AG09319 (cell line): ENCODE data around the gene IL2RG.

Source experiments
- DNase-seq: peaks from one replicate; pipeline ENCODE4 v3.0.0-alpha.2; 2010; ENCODE audit warnings: low read depth; ENCODE audit errors: extremely low read depth
- TF ChIP-seq, protein P1 (sequence below): IDR thresholded peaks from 2 replicates; pipeline ENCODE4 v1.5.1; 2011; ENCODE audit warnings: low read depth, mild to moderate bottlenecking, inconsistent platforms, low read length, moderate library complexity

IL2RG gene

DNA sequence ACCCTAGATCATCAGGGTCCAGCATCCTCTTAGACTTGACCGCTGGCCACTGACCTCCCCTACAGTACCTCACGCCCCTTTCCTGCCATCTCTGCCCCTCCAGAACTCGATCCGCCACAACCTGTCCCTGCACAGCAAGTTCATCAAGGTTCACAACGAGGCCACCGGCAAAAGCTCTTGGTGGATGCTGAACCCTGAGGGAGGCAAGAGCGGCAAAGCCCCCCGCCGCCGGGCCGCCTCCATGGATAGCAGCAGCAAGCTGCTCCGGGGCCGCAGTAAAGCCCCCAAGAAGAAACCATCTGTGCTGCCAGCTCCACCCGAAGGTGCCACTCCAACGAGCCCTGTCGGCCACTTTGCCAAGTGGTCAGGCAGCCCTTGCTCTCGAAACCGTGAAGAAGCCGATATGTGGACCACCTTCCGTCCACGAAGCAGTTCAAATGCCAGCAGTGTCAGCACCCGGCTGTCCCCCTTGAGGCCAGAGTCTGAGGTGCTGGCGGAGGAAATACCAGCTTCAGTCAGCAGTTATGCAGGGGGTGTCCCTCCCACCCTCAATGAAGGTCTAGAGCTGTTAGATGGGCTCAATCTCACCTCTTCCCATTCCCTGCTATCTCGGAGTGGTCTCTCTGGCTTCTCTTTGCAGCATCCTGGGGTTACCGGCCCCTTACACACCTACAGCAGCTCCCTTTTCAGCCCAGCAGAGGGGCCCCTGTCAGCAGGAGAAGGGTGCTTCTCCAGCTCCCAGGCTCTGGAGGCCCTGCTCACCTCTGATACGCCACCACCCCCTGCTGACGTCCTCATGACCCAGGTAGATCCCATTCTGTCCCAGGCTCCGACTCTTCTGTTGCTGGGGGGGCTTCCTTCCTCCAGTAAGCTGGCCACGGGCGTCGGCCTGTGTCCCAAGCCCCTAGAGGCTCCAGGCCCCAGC is 10.5 kb downstream of the IL2RG start:
- no peak for DNase-seq

DNA sequence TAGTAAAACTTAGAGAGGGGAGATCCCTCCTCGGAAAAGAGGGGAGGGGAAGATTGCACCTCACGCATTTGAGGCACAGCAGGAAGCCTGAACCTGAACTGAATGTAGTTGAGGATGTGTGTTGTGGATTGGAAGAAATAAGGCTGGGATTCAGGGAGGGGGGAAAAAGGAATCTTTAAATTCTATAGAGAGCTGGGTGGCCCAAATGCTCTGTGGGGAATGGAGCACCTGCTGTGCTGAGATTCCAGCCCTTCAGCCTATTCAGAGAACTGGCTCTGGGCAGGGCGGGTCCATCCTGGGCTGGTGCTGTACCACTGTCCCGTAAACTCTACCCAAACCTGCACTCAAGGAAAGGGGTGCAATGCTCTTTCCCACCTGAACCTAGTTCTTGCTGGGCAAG is 11.6 kb downstream of the IL2RG start:
- no peak for DNase-seq
- TF ChIP-seq, protein P1, sequence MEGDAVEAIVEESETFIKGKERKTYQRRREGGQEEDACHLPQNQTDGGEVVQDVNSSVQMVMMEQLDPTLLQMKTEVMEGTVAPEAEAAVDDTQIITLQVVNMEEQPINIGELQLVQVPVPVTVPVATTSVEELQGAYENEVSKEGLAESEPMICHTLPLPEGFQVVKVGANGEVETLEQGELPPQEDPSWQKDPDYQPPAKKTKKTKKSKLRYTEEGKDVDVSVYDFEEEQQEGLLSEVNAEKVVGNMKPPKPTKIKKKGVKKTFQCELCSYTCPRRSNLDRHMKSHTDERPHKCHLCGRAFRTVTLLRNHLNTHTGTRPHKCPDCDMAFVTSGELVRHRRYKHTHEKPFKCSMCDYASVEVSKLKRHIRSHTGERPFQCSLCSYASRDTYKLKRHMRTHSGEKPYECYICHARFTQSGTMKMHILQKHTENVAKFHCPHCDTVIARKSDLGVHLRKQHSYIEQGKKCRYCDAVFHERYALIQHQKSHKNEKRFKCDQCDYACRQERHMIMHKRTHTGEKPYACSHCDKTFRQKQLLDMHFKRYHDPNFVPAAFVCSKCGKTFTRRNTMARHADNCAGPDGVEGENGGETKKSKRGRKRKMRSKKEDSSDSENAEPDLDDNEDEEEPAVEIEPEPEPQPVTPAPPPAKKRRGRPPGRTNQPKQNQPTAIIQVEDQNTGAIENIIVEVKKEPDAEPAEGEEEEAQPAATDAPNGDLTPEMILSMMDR = no peak

More for the DNA sequence above, 10.5 kb downstream of the IL2RG start:
- TF ChIP-seq, protein P1 = no peak

DNA sequence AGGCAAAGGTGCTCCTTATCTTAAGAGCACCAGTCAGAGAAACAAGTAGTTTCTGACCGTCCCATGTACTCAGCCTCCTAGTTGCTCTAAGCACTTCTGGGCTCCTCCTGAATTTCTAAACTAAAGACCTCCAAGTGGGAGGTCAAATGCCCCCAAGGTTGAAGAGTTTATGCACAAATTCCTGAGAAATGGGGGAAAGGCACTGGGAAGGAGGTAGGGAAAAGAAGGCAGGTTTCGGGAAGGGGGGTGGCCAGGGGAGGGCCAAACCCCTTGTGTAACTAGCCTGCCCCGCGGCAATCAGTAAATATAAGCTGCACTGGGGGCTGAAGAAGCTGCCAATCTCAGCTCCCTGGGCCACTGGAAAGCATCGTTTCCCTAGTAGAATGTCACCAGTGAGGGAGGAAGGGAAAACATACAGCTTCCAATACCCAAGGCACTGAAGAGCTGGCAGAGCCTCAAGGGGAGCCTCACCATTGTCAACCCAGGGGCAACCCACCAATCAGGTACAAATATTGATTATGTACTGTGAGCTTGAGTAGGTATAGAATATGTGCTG is 12.3 kb downstream of the IL2RG start:
- TF ChIP-seq, protein P1 = no peak
- DNase-seq = no peak

DNA sequence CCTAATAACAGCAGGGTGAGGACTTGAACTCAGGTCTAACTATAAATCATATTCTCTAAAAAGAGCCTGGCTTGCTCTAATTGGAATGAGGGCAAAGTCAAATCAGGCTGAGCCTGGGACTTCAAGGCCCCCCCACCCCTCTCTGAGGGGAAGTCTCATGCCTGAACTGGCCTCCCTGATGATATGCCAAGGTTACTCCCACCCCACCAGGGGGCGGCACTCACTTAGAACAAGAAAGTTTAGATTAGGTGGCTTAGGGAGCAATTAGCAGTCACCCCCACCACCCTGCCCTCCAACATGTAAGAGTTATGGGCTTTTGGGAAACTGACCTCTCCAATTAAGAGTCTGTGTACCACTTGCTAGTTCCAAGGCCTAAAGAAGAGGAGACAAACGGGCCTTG is 13.1 kb downstream of the IL2RG start:
- no peak for DNase-seq
- TF ChIP-seq, protein P1 = peak; percentile 42

DNA sequence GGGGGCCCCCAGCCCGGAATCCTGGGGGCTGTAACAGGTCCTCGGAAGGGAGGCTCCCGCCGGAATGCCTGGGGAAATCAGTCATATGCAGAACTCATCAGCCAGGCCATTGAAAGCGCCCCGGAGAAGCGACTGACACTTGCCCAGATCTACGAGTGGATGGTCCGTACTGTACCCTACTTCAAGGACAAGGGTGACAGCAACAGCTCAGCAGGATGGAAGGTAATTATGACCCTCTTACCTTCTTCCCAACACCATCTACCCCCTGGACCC is 14.7 kb downstream of the IL2RG start:
- DNase-seq = no peak
- TF ChIP-seq, protein P1 = no peak

DNA sequence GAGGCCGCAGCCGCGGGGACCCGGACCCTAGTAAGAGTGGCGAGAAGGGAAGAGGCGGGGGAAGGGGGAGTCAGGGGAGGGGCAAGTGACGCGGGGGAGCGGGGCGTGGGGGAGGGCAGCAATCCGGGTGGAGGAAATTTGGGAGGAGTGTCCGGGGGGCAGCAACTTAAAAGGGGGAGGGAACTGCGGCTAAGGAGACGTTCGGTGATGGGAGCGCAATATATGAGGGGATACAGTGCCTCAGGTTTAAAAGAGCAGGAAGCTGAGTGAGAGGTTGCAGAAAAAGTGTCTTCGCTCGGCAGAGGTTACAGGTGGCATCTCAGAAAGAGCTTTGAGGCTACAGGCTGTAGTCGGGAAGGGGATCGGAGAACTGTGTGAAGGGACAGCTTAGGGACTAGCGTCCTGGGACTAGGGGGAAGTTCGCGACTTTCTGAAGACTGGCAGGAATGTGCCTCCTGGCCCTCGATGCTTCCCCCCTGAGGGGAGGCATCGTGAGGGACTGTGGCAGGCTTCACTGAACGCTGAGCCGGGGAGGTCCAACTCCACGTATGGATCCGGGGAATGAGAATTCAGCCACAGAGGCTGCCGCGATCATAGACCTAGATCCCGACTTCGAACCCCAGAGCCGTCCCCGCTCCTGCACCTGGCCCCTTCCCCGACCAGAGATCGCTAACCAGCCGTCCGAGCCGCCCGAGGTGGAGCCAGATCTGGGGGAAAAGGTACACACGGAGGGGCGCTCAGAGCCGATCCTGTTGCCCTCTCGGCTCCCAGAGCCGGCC is 15.2 kb downstream of the IL2RG start:
- TF ChIP-seq, protein P1 = no peak
- no peak for DNase-seq

DNA sequence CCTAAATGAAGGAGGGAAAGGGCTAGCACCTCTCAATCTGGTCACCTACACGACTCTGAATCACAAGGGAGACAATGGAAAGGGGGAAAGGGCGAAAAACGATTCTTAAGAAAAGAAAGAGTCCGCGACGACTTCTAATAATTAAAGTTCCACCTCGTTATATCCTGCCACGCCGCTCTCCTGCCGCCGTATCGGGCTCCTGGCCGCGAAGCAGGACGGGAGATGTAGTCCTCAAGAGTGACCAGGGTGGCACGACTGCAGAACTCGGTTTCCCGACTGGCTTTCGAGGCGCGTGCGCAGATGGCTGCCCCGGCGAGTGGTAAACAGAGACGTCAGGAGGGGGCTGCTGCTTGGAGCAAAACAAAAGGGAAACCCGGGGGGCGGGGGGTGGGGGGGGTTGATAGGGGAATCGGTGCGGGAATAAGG is 15.8 kb downstream of the IL2RG start, which contains the start of gene FOXO4:
Gene FOXO4 (plus strand): TSS at position 297 of the 426 bp plus-strand sequence. CDS start 678 bp downstream, outside the sequence.
- peak; percentile 52 for DNase-seq
- TF ChIP-seq, protein P1 = no peak
